Neural progenitor cell (in vitro differentiated cells): ENCODE results near the gene ITGA6.
A peak's percentile ranks its signal among the peaks of the same experiment; 100 is the strongest.

Experiments
- EZH2 ChIP-seq: fragments of 200-600 bp; sonication (generic); IDR thresholded peaks from 2 replicates; pipeline ENCODE4 v1.6.1; 2017; ENCODE audit warnings: antibody characterized with exemption, mild to moderate bottlenecking, moderate library complexity
- TF ChIP-seq, protein P1 (sequence below): fragments of 200-600 bp; sonication (generic); IDR thresholded peaks from 2 replicates; pipeline ENCODE4 v1.5.1; 2017; ENCODE audit warnings: antibody characterized with exemption, mild to moderate bottlenecking

- TF ChIP-seq, protein P1, sequence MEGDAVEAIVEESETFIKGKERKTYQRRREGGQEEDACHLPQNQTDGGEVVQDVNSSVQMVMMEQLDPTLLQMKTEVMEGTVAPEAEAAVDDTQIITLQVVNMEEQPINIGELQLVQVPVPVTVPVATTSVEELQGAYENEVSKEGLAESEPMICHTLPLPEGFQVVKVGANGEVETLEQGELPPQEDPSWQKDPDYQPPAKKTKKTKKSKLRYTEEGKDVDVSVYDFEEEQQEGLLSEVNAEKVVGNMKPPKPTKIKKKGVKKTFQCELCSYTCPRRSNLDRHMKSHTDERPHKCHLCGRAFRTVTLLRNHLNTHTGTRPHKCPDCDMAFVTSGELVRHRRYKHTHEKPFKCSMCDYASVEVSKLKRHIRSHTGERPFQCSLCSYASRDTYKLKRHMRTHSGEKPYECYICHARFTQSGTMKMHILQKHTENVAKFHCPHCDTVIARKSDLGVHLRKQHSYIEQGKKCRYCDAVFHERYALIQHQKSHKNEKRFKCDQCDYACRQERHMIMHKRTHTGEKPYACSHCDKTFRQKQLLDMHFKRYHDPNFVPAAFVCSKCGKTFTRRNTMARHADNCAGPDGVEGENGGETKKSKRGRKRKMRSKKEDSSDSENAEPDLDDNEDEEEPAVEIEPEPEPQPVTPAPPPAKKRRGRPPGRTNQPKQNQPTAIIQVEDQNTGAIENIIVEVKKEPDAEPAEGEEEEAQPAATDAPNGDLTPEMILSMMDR: peak; percentile 91
- no peak for TF ChIP-seq EZH2
These were observed 34.4 kb downstream of the ITGA6 start for GRCh38 chr2:172461591-172462372.
